HG03442 (cell line): ENCODE measurements around the gene CTU2.

Source experiments
- ATAC-seq: cut with Tn5 transposase; IDR thresholded peaks from one replicate; pipeline ENCODE4 v1.9.1; 2021; ENCODE audit warnings: mild to moderate bottlenecking, moderate library complexity; ENCODE audit not compliant: unreplicated experiment

The CTU2 gene

GRCh38 chr16:88759245-88759975 is 53.1 kb downstream of the CTU2 start:
- ATAC-seq, result no peak

- no peak for ATAC-seq
Measured at GRCh38 chr16:88759976-88760350, 53.7 kb downstream of the CTU2 start.

GRCh38 chr16:88760424-88761142 is 54.3 kb downstream of the CTU2 start:
- ATAC-seq, result no peak

- ATAC-seq, result no peak
Measured at GRCh38 chr16:88761143-88761534, 54.8 kb downstream of the CTU2 start.

- no peak for ATAC-seq
Measured at GRCh38 chr16:88761830-88762229, 55.5 kb downstream of the CTU2 start.

- no peak for ATAC-seq
Measured at GRCh38 chr16:88762258-88762870, 56.1 kb downstream of the CTU2 start.

GRCh38 chr16:88762941-88763340 is 56.6 kb downstream of the CTU2 start:
- ATAC-seq, result no peak

- no peak for ATAC-seq
Measured at GRCh38 chr16:88763502-88764053, 57.3 kb downstream of the CTU2 start.

GRCh38 chr16:88764080-88764479 is 57.8 kb downstream of the CTU2 start:
- ATAC-seq, result no peak

- no peak for ATAC-seq
Measured at GRCh38 chr16:88764913-88765349, 58.6 kb downstream of the CTU2 start.
